HUES6 (cell line): Measurements from ENCODE around the gene ROBO1.

Experiments
- H3K27ac ChIP-seq: 2 replicates; pipeline ENCODE4 v1.7.0; 2013; ENCODE audit warnings: low read depth, mild to moderate bottlenecking, low read length, inconsistent platforms
- H3K27me3 ChIP-seq: 2 replicates; pipeline ENCODE4 v1.6.1; 2013; ENCODE audit warnings: low read length; ENCODE audit not compliant: control insufficient read depth, insufficient read depth
- H3K36me3 ChIP-seq: 2 replicates; pipeline ENCODE4 v1.6.1; 2013; ENCODE audit warnings: low read length; ENCODE audit not compliant: control insufficient read depth, insufficient read depth
- H3K4me1 ChIP-seq: 2 replicates; pipeline ENCODE4 v1.6.1; 2013; ENCODE audit warnings: low read length; ENCODE audit not compliant: control insufficient read depth, insufficient read depth
- H3K4me3 ChIP-seq: 2 replicates; pipeline ENCODE4 v1.5.1; 2013; ENCODE audit warnings: low read depth, low read length
- H3K9ac ChIP-seq: one replicate; pipeline ENCODE4 v1.6.1; 2013; ENCODE audit warnings: mild to moderate bottlenecking, low read length
- H3K9me3 ChIP-seq: 2 replicates; pipeline ENCODE4 v1.6.1; 2013; ENCODE audit warnings: low read depth, low read length; ENCODE audit not compliant: control insufficient read depth, insufficient read depth

Gene ROBO1

GRCh38 chr3:78926523-78926922, 841.3 kb downstream of the ROBO1 start:
- Histone ChIP-seq H3K27ac (no peak overlapping the region), H3K4me3 (no peak overlapping the region), H3K27me3 (no peaks in the 10 kb centered on the region), H3K36me3 (no peaks in the 10 kb centered on the region), H3K4me1 (no peaks in the 10 kb centered on the region), H3K9me3 (no peaks in the 10 kb centered on the region), H3K9ac (no peak overlapping the region)

DNA sequence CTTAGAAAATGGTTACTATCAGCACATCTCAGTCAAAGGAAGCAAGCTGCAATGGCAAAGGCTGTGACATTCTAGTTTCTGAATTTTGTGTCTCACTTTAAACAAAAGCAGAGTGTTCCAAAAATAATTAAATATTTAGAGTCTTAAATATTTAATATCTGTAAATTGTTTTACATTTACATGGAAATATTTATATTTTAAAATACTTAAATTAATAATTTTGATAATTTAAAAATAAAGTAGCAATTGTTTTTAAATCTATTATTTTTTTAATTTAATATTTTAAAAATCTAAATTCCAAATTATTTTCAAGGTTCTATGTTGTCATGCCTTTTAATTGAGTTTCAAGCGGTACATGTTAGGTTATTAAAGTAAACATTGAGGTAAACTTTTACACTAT, 843.1 kb downstream of the ROBO1 start:
- Histone ChIP-seq H3K27ac (no peak overlapping the region), H3K9me3 (no peaks in the 10 kb centered on the region), H3K4me1 (no peaks in the 10 kb centered on the region), H3K9ac (no peak overlapping the region), H3K4me3 (no peak overlapping the region), H3K27me3 (no peaks in the 10 kb centered on the region), H3K36me3 (no peaks in the 10 kb centered on the region)

DNA sequence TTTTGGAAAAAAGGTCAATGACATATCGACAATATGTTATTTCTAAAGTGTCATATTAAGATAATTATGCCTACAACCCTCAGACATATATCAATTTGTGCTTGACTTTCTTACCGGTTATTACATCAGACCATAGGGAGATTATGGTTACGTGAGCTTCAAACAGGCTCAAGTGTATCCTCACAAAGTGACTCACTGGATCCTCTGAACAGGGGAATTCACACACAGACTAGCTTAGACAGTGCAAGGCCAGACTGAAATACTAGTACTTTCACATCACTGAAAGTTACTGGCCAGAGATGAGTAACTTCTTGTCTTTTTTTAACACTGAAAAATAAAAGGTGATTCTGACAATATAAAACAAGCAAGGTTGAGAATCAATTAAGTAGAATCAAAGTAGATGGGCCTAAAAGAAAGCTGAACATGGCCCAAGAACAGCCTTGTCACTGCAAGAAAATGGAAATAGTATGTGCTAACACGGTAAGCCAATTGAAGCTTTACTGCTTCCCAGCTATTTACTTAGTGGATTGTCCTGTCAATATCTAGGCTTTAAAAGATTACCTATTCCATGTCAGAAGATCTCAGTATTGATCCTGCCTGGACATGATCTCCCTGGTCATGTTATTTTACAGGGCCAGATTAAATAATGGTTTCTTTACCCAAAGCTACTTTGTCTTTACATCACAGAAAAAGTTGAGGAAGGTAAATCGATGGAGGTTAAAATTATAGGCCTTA, 848.6 kb downstream of the ROBO1 start:
- Histone ChIP-seq H3K4me1 (no peaks in the 10 kb centered on the region; the same call in 1 of the 2 replicates), H3K27me3 (no peaks in the 10 kb centered on the region), H3K27ac (no peak overlapping the region), H3K9ac (no peak overlapping the region), H3K36me3 (no peaks in the 10 kb centered on the region), H3K9me3 (no peaks in the 10 kb centered on the region), H3K4me3 (no peak overlapping the region)

DNA sequence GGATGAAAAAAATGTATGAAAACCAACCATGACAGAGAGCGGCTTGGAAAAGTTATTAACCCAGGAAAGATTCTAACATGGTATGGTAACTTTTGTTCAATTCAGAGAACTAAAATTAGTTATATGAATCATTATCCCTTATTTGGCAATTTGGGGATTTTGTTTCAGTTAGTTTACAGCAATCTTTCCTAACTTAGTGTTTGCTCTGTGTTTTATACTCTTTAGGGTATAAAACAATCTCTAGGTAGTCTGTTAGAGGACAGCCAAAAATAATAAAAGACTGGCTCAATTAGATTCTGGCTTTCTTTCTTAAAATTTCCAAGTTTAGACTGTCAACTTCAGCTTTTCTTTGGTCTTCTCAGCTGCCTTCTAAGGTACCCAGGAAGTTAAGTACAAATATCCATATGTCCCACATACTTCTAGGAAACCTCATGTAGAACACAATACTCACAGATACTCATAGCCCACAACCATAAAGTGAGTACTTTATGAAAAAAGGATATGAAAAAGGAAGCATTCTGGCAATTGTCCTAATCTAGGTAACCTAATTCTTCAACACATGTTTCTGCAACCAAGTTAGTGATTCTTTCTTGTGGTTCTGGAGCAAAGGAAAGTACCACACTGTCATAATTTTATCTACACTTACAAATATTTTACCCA, 849.3 kb downstream of the ROBO1 start:
- H3K9me3 ChIP-seq: no peaks in the 10 kb centered on the region
- peaks cover 5% of the 10 kb centered on the region; the same call in 1 of the 2 replicates for H3K4me1 ChIP-seq
- no peak overlapping the region for H3K4me3 ChIP-seq
- no peaks in the 10 kb centered on the region for H3K36me3 ChIP-seq
- no peaks in the 10 kb centered on the region for H3K27me3 ChIP-seq
- H3K9ac ChIP-seq: no peak overlapping the region
- no peak overlapping the region for H3K27ac ChIP-seq

- H3K9me3 ChIP-seq: no peaks in the 10 kb centered on the region
- H3K36me3 ChIP-seq: no peaks in the 10 kb centered on the region
- no peak overlapping the region for H3K4me3 ChIP-seq
- no peak overlapping the region for H3K27ac ChIP-seq
- H3K27me3 ChIP-seq: no peaks in the 10 kb centered on the region
- H3K4me1 ChIP-seq: peaks cover 6% of the 10 kb centered on the region; the same call in 1 of the 2 replicates
- no peak overlapping the region for H3K9ac ChIP-seq
Observed at GRCh38 chr3:78917536-78917935, 850.3 kb downstream of the ROBO1 start.

- no peaks in the 10 kb centered on the region for H3K9me3 ChIP-seq
Observed at GRCh38 chr3:78913711-78914110, 854.1 kb downstream of the ROBO1 start.

DNA sequence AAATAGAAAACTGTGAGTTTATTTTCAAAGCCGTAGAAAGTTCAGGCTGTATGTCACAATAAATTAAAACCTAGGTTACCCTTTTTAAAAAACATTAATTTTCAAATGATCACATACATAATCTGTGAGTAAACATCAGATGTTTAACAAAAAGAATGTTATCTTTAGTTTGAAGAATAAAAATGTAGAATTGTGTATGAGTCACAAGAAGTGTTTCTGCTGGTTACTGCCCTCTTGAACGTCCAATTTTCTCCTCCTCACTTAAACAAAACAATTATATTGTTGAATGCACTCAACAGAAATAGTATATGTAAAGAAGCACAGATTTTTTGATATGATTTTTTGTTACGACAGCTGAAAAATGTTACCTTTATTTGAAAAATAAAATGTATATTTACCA, 855.1 kb downstream of the ROBO1 start:
- H3K9ac ChIP-seq: no peak overlapping the region
- no peaks in the 10 kb centered on the region for H3K9me3 ChIP-seq
- H3K4me1 ChIP-seq: peaks cover 6% of the 10 kb centered on the region; the same call in 1 of the 2 replicates
- H3K4me3 ChIP-seq: no peak overlapping the region
- no peaks in the 10 kb centered on the region for H3K36me3 ChIP-seq
- H3K27me3 ChIP-seq: no peaks in the 10 kb centered on the region
- no peak overlapping the region for H3K27ac ChIP-seq

More at GRCh38 chr3:78913711-78914110, 854.1 kb downstream of the ROBO1 start:
- Histone ChIP-seq H3K4me1 (peaks cover 6% of the 10 kb centered on the region; the same call in 1 of the 2 replicates), H3K27ac (no peak overlapping the region), H3K4me3 (no peak overlapping the region), H3K27me3 (no peaks in the 10 kb centered on the region), H3K9ac (no peak overlapping the region), H3K36me3 (no peaks in the 10 kb centered on the region)

DNA sequence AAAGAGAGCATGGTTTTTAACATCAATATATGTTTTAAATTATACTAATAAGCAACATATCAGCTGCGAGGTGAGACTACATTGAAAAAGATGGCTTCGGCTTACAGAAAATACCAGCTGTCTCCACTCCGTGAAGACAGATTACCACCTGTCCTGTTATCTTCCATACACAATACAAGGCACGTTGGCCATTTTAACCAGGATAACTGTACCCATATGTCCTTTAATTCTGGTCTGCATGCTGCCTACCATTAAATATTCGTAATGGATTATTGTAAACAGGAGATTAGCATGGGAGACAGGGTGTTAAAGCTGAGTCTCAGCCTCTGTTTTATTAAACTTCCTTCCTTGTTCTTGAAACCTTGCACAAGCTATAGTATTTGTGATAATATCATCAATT, 855.5 kb downstream of the ROBO1 start:
- no peaks in the 10 kb centered on the region for H3K27me3 ChIP-seq
- H3K4me3 ChIP-seq: no peak overlapping the region
- H3K36me3 ChIP-seq: no peaks in the 10 kb centered on the region
- H3K27ac ChIP-seq: no peak overlapping the region
- no peak overlapping the region for H3K9ac ChIP-seq
- peaks cover 6% of the 10 kb centered on the region; the same call in 1 of the 2 replicates for H3K4me1 ChIP-seq
- H3K9me3 ChIP-seq: no peaks in the 10 kb centered on the region

DNA sequence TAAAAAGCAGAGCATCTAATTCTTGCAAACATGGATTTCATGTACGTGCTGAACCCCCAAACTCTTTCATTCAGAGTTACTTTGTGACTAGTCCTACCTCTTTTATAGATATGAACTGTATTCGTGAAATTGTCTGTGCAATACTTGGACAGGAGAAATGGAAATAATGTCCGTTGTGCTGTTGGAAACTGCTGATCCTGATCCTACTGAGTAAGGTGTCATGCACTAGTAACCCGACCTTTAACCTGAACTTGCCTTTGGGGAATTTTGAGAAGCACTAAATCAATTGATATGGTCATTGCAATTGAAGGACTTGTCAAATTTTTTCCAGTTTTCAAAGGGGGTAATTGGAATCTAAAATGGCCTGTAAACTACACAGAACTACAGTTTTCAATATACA, 856.4 kb downstream of the ROBO1 start:
- Histone ChIP-seq H3K9me3 (no peaks in the 10 kb centered on the region), H3K36me3 (no peaks in the 10 kb centered on the region), H3K27ac (no peak overlapping the region), H3K4me1 (peaks cover 9% of the 10 kb centered on the region; the same call in 1 of the 2 replicates), H3K4me3 (no peak overlapping the region), H3K27me3 (no peaks in the 10 kb centered on the region), H3K9ac (no peak overlapping the region)

DNA sequence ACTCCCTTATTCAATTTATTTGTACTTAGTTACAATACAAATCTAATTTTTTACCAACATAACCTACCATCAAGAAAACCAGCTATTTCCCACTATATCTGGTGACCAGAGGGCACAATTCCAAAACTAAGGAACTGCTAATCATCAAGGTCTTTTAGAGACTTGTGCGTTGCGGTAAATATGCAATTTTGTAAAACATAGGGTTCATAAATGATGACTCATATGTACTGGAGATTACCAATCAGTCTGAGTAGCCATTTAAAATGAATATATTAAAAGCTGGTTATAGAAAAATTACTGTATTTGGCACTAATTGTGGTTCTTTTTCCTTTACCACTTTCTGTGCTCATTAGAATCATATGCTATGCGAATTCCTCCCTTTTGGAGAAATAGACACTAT, 859.6 kb downstream of the ROBO1 start:
- Histone ChIP-seq H3K9ac (no peak overlapping the region), H3K9me3 (no peaks in the 10 kb centered on the region), H3K4me3 (no peak overlapping the region), H3K27me3 (no peaks in the 10 kb centered on the region), H3K36me3 (no peaks in the 10 kb centered on the region), H3K27ac (no peak overlapping the region), H3K4me1 (peaks cover 3% of the 10 kb centered on the region; the same call in 1 of the 2 replicates)

- Histone ChIP-seq H3K4me1 (peaks cover 3% of the 10 kb centered on the region; the same call in 1 of the 2 replicates), H3K36me3 (no peaks in the 10 kb centered on the region), H3K27ac (no peak overlapping the region; the same call in 1 of the 2 replicates), H3K9ac (no peak overlapping the region), H3K4me3 (no peak overlapping the region), H3K27me3 (no peaks in the 10 kb centered on the region), H3K9me3 (no peaks in the 10 kb centered on the region)
Observed at GRCh38 chr3:78907367-78907766, 860.4 kb downstream of the ROBO1 start.
